GM23338 (cell line): ENCODE data around the gene SCN9A. TPM values are rescaled to one million over a fixed set of nuclear protein-coding genes. Genes with fewer than 3 reads are reported as not detected.

ENCODE experiments used
- ATAC-seq: fragments of 200-7000 bp; cut with Tn5 transposase; 3 replicates; pipeline ENCODE4 v1.9.1; 2020
- DNase-seq: peaks from one replicate; pipeline ENCODE4 v3.0.0-alpha.2; 2015; ENCODE audit warnings: low spot score
- H2AFZ ChIP-seq: fragments of 200-600 bp; sonication (generic); 2 replicates; pipeline ENCODE4 v1.8.0; 2016; ENCODE audit warnings: antibody characterized with exemption, mild to moderate bottlenecking, moderate library complexity
- H3F3A ChIP-seq: fragments of 200-600 bp; sonication (generic); replicated peaks from 2 replicates; pipeline ENCODE4 v1.8.0; 2017; ENCODE audit warnings: antibody characterized with exemption, mixed run types, low read depth
- H3K27ac ChIP-seq: fragments of 200-600 bp; sonication (generic); 2 replicates; pipeline ENCODE4 v1.6.1; 2016; ENCODE audit warnings: low read depth
- H3K27me3 ChIP-seq: fragments of 200-600 bp; sonication (generic); 2 replicates; pipeline ENCODE4 v1.8.0; 2016; ENCODE audit warnings: mild to moderate bottlenecking, mixed run types, moderate library complexity; ENCODE audit not compliant: insufficient read depth
- H3K36me3 ChIP-seq: fragments of 200-600 bp; sonication (generic); 2 replicates; pipeline ENCODE4 v1.8.0; 2016; ENCODE audit warnings: mild to moderate bottlenecking; ENCODE audit not compliant: insufficient read depth
- H3K4me1 ChIP-seq: fragments of 200-600 bp; sonication (generic); 2 replicates; pipeline ENCODE4 v1.8.0; 2016; ENCODE audit warnings: mild to moderate bottlenecking, moderate library complexity; ENCODE audit not compliant: insufficient read depth
- H3K4me2 ChIP-seq: fragments of 200-600 bp; sonication (generic); 2 replicates; pipeline ENCODE4 v1.7.1; 2017; ENCODE audit warnings: mixed run types
- H3K4me3 ChIP-seq: fragments of 200-600 bp; sonication (generic); 2 replicates; pipeline ENCODE4 v1.6.1; 2016; ENCODE audit warnings: mixed run types
- H3K79me2 ChIP-seq: fragments of 200-600 bp; sonication (generic); replicated peaks from 2 replicates; pipeline ENCODE4 v1.8.0; 2017; ENCODE audit warnings: mild to moderate bottlenecking; ENCODE audit not compliant: insufficient read depth
- H3K9me2 ChIP-seq: fragments of 200-600 bp; sonication (generic); 2 replicates; pipeline ENCODE4 v1.8.0; 2017; ENCODE audit not compliant: insufficient read depth
- H4K20me1 ChIP-seq: fragments of 200-600 bp; sonication (generic); replicated peaks from 2 replicates; pipeline ENCODE4 v1.8.0; 2017; ENCODE audit warnings: mild to moderate bottlenecking; ENCODE audit not compliant: insufficient read depth
- H3K27ac Mint-ChIP-seq: 2 replicates; pipeline ENCODE4 v1.8.0; 2020; ENCODE audit warnings: inconsistent platforms, mild to moderate bottlenecking, moderate library complexity, mixed read lengths
- H3K27me3 Mint-ChIP-seq: 3 replicates; pipeline ENCODE4 v1.8.0; 2022; ENCODE audit warnings: low read depth, mild to moderate bottlenecking, moderate library complexity, mixed read lengths, inconsistent platforms; ENCODE audit not compliant: insufficient read depth, poor library complexity
- H3K36me3 Mint-ChIP-seq: 3 replicates; pipeline ENCODE4 v1.8.0; 2021; ENCODE audit warnings: low read depth, mild to moderate bottlenecking, inconsistent platforms, moderate library complexity, mixed read lengths
- H3K4me1 Mint-ChIP-seq: 3 replicates; pipeline ENCODE4 v1.8.0; 2020; ENCODE audit warnings: mild to moderate bottlenecking, inconsistent platforms, mixed read lengths
- H3K4me3 Mint-ChIP-seq: 3 replicates; pipeline ENCODE4 v1.8.0; 2021; ENCODE audit warnings: moderate library complexity, mild to moderate bottlenecking, inconsistent platforms, mixed read lengths
- H3K9me3 Mint-ChIP-seq: 3 replicates; pipeline ENCODE4 v1.8.0; 2020; ENCODE audit warnings: moderate library complexity, mild to moderate bottlenecking, inconsistent platforms, mixed read lengths
- CREB1 ChIP-seq: fragments of 250-450 bp; sonication (Bioruptor Pico); IDR thresholded peaks from 2 replicates; pipeline ENCODE4 v1.5.0; 2020; ENCODE audit warnings: low read depth, mild to moderate bottlenecking, moderate library complexity
- EZH2phosphoT487 ChIP-seq: fragments of 200-600 bp; sonication (generic); IDR thresholded peaks from one replicate; pipeline ENCODE4 v1.8.1; 2018; ENCODE audit warnings: antibody characterized with exemption; ENCODE audit not compliant: unreplicated experiment
- JUNB ChIP-seq: IDR thresholded peaks from one replicate; pipeline ENCODE4 v1.6.1; 2016; ENCODE audit warnings: antibody characterized with exemption; ENCODE audit not compliant: unreplicated experiment
- NANOG ChIP-seq: IDR thresholded peaks from 2 replicates; pipeline ENCODE4 v1.6.1; 2016; ENCODE audit warnings: antibody characterized with exemption, borderline replicate concordance
- POLR2AphosphoS5 ChIP-seq: IDR thresholded peaks from 2 replicates; pipeline ENCODE4 v1.6.1; 2016; ENCODE audit warnings: antibody characterized with exemption, low read depth
- STAT1 ChIP-seq: IDR thresholded peaks from one replicate; pipeline ENCODE4 v1.6.1; 2016; ENCODE audit warnings: antibody characterized with exemption; ENCODE audit not compliant: unreplicated experiment
- ZNF114 ChIP-seq: fragments of 250-450 bp; sonication (Bioruptor Pico); IDR thresholded peaks from 2 replicates; pipeline ENCODE4 v1.5.0; 2020; ENCODE audit warnings: mild to moderate bottlenecking, moderate library complexity
- ZNF331 ChIP-seq: fragments of 250-450 bp; sonication (Bioruptor Pico); IDR thresholded peaks from 2 replicates; pipeline ENCODE4 v1.5.0; 2020; ENCODE audit warnings: low read depth, mild to moderate bottlenecking, moderate library complexity
- polyA plus RNA-seq: library from polyadenylated mRNA; unstranded; fragments of >200 nt; fragmentation: Nextera tagmentation; extraction: Ambion mirVana; gene quantifications from 2 replicates; pipeline ENCODE4 v1.2.1, GENCODE V29; 2016
- total RNA-seq: library from RNA; depleted of rRNA; stranded (reverse); fragments of >200 nt; shearing (Covaris generic); gene quantifications from 2 replicates; pipeline ENCODE4 v1.2.3, GENCODE V29; 2014
- TF ChIP-seq, protein P1 (sequence below): IDR thresholded peaks from one replicate; pipeline ENCODE4 v1.6.1; 2018; ENCODE audit warnings: antibody characterized with exemption; ENCODE audit not compliant: unreplicated experiment
- TF ChIP-seq, protein P2 (sequence below): fragments of 250-450 bp; sonication (Bioruptor Pico); IDR thresholded peaks from 2 replicates; pipeline ENCODE4 v1.5.0; 2020; ENCODE audit warnings: mild to moderate bottlenecking, moderate library complexity

The SCN9A gene
- total and polyA plus RNA-seq, 2 experiments from 2014 or later: 8.8 to 9.5 TPM

DNA sequence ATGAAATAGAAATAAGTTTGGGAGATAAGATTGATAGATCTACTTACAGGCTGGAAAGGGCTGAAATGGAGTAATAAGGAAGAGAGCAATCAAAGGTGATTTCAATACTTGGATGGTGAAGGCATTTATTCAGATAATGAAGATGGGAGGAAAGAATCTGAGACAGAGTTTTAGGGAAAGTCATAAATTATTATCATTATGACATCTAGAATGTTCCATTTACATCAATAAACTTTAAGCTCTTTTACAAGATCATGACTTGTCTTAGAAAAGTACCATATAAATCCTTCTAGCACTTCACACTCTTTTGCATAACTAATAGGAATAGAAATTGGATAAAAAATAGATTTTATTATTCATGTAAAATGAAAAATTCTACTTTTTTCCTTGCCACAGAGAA is 2.2 kb downstream of the SCN9A start:
- Mint-ChIP-seq H3K9me3 (no peaks in the 10 kb centered on the region), H3K4me1 (peaks cover 43% of the 10 kb centered on the region), H3K27me3 (peaks cover 3% of the 10 kb centered on the region), H3K4me3 (peak overlapping the region; percentile 9; the same call in 1 of the 3 replicates), H3K36me3 (no peaks in the 10 kb centered on the region), H3K27ac (peak overlapping the region; percentile 8)
- Histone ChIP-seq H3K36me3 (no peaks in the 10 kb centered on the region), H3F3A (no peaks in the 10 kb centered on the region), H3K9me2 (no peaks in the 10 kb centered on the region), H3K27ac (no peak overlapping the region), H3K79me2 (no peaks in the 10 kb centered on the region), H3K4me2 (peak overlapping the region; percentile 72), H2AFZ (no peak overlapping the region), H3K27me3 (no peaks in the 10 kb centered on the region), H3K4me3 (0 out of 2 replicates have a peak overlapping the region, but pooled peaks have one; percentile 11), H4K20me1 (no peaks in the 10 kb centered on the region), H3K4me1 (peaks cover 31% of the 10 kb centered on the region)
- TF ChIP-seq ZNF331 (CRISPR knock-in tag) (no peak), JUNB (no peak), STAT1 (no peak), POLR2AphosphoS5 (no peak), ZNF114 (CRISPR knock-in tag) (no peak), NANOG (no peak), EZH2phosphoT487 (no peak), CREB1 (CRISPR knock-in tag) (no peak)
- TF ChIP-seq, protein P1, sequence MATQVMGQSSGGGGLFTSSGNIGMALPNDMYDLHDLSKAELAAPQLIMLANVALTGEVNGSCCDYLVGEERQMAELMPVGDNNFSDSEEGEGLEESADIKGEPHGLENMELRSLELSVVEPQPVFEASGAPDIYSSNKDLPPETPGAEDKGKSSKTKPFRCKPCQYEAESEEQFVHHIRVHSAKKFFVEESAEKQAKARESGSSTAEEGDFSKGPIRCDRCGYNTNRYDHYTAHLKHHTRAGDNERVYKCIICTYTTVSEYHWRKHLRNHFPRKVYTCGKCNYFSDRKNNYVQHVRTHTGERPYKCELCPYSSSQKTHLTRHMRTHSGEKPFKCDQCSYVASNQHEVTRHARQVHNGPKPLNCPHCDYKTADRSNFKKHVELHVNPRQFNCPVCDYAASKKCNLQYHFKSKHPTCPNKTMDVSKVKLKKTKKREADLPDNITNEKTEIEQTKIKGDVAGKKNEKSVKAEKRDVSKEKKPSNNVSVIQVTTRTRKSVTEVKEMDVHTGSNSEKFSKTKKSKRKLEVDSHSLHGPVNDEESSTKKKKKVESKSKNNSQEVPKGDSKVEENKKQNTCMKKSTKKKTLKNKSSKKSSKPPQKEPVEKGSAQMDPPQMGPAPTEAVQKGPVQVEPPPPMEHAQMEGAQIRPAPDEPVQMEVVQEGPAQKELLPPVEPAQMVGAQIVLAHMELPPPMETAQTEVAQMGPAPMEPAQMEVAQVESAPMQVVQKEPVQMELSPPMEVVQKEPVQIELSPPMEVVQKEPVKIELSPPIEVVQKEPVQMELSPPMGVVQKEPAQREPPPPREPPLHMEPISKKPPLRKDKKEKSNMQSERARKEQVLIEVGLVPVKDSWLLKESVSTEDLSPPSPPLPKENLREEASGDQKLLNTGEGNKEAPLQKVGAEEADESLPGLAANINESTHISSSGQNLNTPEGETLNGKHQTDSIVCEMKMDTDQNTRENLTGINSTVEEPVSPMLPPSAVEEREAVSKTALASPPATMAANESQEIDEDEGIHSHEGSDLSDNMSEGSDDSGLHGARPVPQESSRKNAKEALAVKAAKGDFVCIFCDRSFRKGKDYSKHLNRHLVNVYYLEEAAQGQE: no peak
- TF ChIP-seq, protein P2, sequence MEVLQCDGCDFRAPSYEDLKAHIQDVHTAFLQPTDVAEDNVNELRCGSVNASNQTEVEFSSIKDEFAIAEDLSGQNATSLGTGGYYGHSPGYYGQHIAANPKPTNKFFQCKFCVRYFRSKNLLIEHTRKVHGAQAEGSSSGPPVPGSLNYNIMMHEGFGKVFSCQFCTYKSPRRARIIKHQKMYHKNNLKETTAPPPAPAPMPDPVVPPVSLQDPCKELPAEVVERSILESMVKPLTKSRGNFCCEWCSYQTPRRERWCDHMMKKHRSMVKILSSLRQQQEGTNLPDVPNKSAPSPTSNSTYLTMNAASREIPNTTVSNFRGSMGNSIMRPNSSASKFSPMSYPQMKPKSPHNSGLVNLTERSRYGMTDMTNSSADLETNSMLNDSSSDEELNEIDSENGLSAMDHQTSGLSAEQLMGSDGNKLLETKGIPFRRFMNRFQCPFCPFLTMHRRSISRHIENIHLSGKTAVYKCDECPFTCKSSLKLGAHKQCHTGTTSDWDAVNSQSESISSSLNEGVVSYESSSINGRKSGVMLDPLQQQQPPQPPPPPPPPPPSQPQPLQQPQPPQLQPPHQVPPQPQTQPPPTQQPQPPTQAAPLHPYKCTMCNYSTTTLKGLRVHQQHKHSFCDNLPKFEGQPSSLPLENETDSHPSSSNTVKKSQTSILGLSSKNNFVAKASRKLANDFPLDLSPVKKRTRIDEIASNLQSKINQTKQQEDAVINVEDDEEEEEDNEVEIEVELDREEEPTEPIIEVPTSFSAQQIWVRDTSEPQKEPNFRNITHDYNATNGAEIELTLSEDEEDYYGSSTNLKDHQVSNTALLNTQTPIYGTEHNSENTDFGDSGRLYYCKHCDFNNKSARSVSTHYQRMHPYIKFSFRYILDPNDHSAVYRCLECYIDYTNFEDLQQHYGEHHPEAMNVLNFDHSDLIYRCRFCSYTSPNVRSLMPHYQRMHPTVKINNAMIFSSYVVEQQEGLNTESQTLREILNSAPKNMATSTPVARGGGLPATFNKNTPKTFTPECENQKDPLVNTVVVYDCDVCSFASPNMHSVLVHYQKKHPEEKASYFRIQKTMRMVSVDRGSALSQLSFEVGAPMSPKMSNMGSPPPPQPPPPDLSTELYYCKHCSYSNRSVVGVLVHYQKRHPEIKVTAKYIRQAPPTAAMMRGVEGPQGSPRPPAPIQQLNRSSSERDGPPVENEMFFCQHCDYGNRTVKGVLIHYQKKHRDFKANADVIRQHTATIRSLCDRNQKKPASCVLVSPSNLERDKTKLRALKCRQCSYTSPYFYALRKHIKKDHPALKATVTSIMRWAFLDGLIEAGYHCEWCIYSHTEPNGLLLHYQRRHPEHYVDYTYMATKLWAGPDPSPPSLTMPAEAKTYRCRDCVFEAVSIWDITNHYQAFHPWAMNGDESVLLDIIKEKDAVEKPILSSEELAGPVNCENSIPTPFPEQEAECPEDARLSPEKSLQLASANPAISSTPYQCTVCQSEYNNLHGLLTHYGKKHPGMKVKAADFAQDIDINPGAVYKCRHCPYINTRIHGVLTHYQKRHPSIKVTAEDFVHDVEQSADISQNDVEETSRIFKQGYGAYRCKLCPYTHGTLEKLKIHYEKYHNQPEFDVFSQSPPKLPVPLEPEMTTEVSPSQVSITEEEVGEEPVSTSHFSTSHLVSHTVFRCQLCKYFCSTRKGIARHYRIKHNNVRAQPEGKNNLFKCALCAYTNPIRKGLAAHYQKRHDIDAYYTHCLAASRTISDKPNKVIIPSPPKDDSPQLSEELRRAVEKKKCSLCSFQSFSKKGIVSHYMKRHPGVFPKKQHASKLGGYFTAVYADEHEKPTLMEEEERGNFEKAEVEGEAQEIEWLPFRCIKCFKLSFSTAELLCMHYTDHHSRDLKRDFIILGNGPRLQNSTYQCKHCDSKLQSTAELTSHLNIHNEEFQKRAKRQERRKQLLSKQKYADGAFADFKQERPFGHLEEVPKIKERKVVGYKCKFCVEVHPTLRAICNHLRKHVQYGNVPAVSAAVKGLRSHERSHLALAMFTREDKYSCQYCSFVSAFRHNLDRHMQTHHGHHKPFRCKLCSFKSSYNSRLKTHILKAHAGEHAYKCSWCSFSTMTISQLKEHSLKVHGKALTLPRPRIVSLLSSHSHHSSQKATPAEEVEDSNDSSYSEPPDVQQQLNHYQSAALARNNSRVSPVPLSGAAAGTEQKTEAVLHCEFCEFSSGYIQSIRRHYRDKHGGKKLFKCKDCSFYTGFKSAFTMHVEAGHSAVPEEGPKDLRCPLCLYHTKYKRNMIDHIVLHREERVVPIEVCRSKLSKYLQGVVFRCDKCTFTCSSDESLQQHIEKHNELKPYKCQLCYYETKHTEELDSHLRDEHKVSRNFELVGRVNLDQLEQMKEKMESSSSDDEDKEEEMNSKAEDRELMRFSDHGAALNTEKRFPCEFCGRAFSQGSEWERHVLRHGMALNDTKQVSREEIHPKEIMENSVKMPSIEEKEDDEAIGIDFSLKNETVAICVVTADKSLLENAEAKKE (CRISPR knock-in tag): no peak
- no peak for DNase-seq
- no peak for ATAC-seq
